ENCODE results near the gene WDFY4.
"Not testable (repeated sequence)": the region's sequence is repeated elsewhere in the genome, so short reads cannot be mapped to it uniquely, and the experiment has no call there.

WDFY4 gene, protein sequence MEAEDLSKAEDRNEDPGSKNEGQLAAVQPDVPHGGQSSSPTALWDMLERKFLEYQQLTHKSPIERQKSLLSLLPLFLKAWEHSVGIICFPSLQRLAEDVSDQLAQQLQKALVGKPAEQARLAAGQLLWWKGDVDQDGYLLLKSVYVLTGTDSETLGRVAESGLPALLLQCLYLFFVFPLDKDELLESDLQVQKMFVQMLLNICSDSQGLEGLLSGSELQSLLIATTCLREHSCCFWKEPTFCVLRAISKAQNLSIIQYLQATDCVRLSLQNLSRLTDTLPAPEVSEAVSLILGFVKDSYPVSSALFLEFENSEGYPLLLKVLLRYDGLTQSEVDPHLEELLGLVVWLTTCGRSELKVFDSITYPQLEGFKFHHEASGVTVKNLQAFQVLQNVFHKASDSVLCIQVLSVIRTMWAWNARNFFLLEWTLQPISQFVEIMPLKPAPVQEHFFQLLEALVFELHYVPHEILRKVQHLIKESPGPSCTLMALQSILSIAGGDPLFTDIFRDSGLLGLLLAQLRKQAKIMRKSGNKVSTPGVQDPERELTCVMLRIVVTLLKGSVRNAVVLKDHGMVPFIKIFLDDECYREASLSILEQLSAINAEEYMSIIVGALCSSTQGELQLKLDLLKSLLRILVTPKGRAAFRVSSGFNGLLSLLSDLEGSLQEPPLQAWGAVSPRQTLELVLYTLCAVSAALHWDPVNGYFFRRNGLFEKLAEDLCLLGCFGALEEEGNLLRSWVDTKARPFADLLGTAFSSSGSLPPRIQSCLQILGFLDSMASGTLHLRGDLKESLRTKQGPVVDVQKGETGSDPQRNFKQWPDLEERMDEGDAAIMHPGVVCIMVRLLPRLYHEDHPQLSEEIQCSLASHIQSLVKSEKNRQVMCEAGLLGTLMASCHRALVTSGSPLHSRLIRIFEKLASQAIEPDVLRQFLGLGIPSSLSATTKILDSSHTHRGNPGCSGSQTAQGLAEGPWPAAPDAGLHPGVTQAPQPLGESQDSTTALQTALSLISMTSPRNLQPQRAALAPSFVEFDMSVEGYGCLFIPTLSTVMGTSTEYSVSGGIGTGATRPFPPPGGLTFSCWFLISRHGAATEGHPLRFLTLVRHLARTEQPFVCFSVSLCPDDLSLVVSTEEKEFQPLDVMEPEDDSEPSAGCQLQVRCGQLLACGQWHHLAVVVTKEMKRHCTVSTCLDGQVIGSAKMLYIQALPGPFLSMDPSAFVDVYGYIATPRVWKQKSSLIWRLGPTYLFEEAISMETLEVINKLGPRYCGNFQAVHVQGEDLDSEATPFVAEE (N-terminal part only)

GRCh38 chr10:48684792-48685623, at the start of gene WDFY4:
Gene WDFY4 (plus strand): TSS chr10:48684873. CDS start chr10:48709733, 24,860 bp downstream.
- DNase-seq (ENCODE audit: low read depth in 2 of 2, low spot score in 1 of 2) = no peak

GRCh38 chr10:48634984-48635557, 49.6 kb upstream of the WDFY4 start:
- DNase-seq (ENCODE audit: low read depth in 2 of 2, low spot score in 1 of 2) = no peak

- DNase-seq (ENCODE audit: low read depth in 2 of 2, low spot score in 1 of 2) = no peak
These were observed 48.4 kb upstream of the WDFY4 start for GRCh38 chr10:48636231-48636630.

GRCh38 chr10:48636901-48637300, 47.8 kb upstream of the WDFY4 start:
- DNase-seq (ENCODE audit: low read depth in 2 of 2, low spot score in 1 of 2) = no peak

DNA sequence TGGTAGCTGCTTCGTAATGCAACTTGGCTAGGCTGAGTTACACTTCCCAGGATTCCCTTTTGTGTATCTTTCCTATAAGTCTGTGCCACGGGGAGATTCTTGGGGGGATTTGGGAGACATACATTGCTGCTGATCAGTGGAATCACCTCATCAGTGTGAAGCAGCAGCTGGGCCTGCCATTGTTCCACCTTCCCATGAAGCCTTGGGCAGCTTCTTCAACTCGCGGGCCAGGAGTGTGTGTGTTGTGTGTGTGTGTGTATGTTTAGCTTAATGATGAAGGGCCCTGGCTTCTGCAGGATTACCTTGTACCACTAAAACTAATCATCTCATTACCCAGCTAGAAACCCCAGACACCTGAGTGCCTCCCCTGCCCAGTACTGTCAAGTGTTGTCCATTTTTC, 46.5 kb upstream of the WDFY4 start:
- no peak for DNase-seq (ENCODE audit: low read depth in 2 of 2, low spot score in 1 of 2)

GRCh38 chr10:48638739-48639527, 45.7 kb upstream of the WDFY4 start:
- no peak for DNase-seq (ENCODE audit: low read depth in 2 of 2, low spot score in 1 of 2)

- DNase-seq (ENCODE audit: low read depth in 2 of 2, low spot score in 1 of 2) = no peak
These were observed 45.0 kb upstream of the WDFY4 start for GRCh38 chr10:48639632-48640031.

- no peak for DNase-seq (ENCODE audit: low read depth in 2 of 2, low spot score in 1 of 2)
These were observed 44.3 kb upstream of the WDFY4 start for GRCh38 chr10:48640326-48640725.

GRCh38 chr10:48641099-48641690, 43.5 kb upstream of the WDFY4 start:
- not testable (repeated sequence) for DNase-seq (ENCODE audit: low read depth in 2 of 2, low spot score in 1 of 2)

- no peak for DNase-seq (ENCODE audit: low read depth in 2 of 2, low spot score in 1 of 2)
These were observed 39.1 kb upstream of the WDFY4 start for GRCh38 chr10:48645600-48645999.

DNA sequence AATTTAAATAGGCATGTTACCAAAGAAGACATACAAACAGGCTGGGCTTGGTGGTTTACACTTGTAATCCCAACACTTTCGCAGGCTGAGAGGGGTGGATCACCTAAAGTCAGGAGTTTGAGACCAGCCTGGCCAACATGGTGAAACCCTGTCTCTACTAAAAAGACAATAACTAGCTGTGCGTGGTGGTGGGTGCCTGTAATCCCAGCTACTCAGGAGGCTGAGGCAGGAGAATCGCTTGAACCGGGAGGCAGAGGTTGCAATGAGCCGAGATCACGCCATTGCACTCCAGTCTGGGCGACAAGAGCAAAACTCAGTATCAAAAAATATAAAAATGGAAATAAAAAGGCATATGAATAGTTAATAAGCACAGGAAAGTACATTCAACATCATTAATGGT, 37.6 kb upstream of the WDFY4 start:
- not testable (repeated sequence) for DNase-seq (ENCODE audit: low read depth in 2 of 2, low spot score in 1 of 2)

DNA sequence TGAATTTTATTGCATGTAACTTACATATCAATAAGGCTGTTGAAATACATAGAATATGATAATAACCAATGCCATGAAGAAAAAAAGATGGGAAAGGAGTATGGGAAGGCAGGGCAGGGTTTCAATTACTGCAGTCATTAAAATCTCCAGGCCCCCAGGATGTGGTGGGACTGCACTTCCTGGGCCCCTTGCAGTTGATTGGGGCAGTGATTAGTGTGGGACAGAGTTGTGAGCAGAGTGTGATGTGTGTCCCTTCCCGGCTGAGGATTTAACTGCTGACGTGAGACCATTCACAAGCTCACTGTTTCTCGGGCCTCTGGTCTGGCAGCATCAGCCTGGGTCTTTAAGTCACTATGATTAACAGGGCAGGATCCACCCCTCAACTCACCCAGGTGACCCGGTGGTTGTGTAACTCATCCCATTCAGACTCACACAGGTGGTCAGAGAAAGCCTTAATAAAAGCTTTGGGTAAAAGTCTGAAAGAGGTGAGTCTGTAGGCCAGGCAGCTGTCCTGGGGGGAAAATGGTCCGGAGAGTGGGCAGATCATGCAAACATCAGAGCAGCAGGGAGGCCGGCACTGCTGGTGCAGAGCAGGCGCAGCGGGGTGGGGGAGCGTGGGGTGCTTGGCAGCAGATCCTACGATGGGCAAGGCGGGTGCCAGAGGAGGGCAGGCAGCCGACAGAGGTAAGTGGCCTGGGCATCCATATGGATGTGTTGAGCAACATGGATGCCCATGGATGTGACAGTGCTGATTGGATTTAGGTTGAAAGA, 36.3 kb upstream of the WDFY4 start:
- no peak for DNase-seq (ENCODE audit: low read depth in 2 of 2, low spot score in 1 of 2)

- DNase-seq (ENCODE audit: low read depth in 2 of 2, low spot score in 1 of 2) = no peak
These were observed 35.2 kb upstream of the WDFY4 start for GRCh38 chr10:48649349-48649944.

- DNase-seq (ENCODE audit: low read depth in 2 of 2, low spot score in 1 of 2) = no peak
These were observed 33.4 kb upstream of the WDFY4 start for GRCh38 chr10:48651293-48651692.

- no peak for DNase-seq (ENCODE audit: low read depth in 2 of 2, low spot score in 1 of 2)
These were observed 32.8 kb upstream of the WDFY4 start for GRCh38 chr10:48651839-48652238.

DNA sequence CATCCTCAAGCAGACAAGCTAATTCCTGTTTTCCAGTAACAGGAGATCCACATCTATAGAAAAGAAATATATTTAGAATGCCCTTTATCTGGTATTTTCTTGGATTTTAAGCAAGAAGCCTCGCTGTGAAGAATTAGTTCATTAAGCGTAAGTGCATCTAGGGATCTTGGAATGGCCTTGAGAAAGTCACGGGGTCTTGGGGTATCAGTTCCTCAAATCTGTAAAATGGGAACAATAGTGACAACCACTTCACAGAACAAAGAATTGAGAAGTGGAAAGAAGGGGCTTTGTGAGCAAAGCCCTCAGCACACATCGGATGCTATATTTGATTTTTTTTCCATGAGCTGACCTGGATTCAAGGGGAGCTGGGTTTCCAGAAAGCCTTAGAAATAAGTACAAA, 32.3 kb upstream of the WDFY4 start:
- DNase-seq (ENCODE audit: low read depth in 2 of 2, low spot score in 1 of 2) = no peak

- DNase-seq (ENCODE audit: low read depth in 2 of 2, low spot score in 1 of 2) = no peak
These were observed 31.3 kb upstream of the WDFY4 start for GRCh38 chr10:48653347-48653746.

Measured in stimulated activated CD8-positive, alpha-beta memory T cell treated with anti-CD3 and anti-CD28 coated beads, Interleukin-4, amount 100 ng/mL, for 4 hours (primary cell).